Caco-2 (cell line): ENCODE data around the gene ALDH3A2. TPM values are rescaled to one million over a fixed set of nuclear protein-coding genes. Genes with fewer than 3 reads are reported as not detected.

Experiments
- BruUV-seq: library from RNA; stranded (reverse); fragments of 400-500 nt; replicated peaks from 2 replicates; lab custom pipeline; 2021; lab: Mats Ljungman, UMichigan
- CTCF ChIA-PET: fragments of 300-600 bp; sonication (Branson Sonifier 250); formaldehyde crosslinking; loops from one replicate; lab custom pipeline; 2022; ENCODE audit warnings: antibody characterized with exemption; lab: Charles Lee
- POLR2A ChIA-PET: fragments of 300-600 bp; sonication (Branson Sonifier 250); formaldehyde crosslinking; loops from one replicate; lab custom pipeline; 2022; ENCODE audit warnings: antibody characterized with exemption; lab: Charles Lee
- DNase-seq, 2 experiments: peaks; one replicate each; pipeline versions ENCODE4 v3.0.0 to v3.0.0-alpha.2; 2020 to 2022
- H3K27me3 ChIP-seq: replicated peaks from 2 replicates; pipeline ENCODE4 v1.6.0; 2011; ENCODE audit warnings: low read length; ENCODE audit not compliant: control insufficient read depth, insufficient read depth
- H3K36me3 ChIP-seq: 2 replicates; pipeline ENCODE4 v1.5.1; 2011; ENCODE audit warnings: low read length; ENCODE audit not compliant: control insufficient read depth, insufficient read depth
- H3K4me1 ChIP-seq: fragments of 250-450 bp; sonication (Bioruptor Pico); 2 replicates; pipeline ENCODE4 v1.5.1; 2020; ENCODE audit warnings: mild to moderate bottlenecking
- H3K4me3 ChIP-seq: 2 replicates; pipeline ENCODE4 v1.5.1; 2011; ENCODE audit warnings: low read depth, mild to moderate bottlenecking, control low read depth, low read length
- H3K9me3 ChIP-seq: fragments of 250-450 bp; sonication (Bioruptor Pico); 2 replicates; pipeline ENCODE4 v1.5.1; 2020; ENCODE audit warnings: mild to moderate bottlenecking, moderate library complexity
- H3K27ac Mint-ChIP-seq: one replicate; pipeline ENCODE4 v1.8.0; 2022; ENCODE audit warnings: mixed read lengths; ENCODE audit not compliant: unreplicated experiment
- H3K27me3 Mint-ChIP-seq: one replicate; pipeline ENCODE4 v1.8.0; 2022; ENCODE audit warnings: mixed read lengths; ENCODE audit not compliant: insufficient read depth, unreplicated experiment
- H3K36me3 Mint-ChIP-seq: one replicate; pipeline ENCODE4 v1.8.0; 2022; ENCODE audit warnings: mild to moderate bottlenecking, mixed read lengths; ENCODE audit not compliant: insufficient read depth, unreplicated experiment
- H3K4me1 Mint-ChIP-seq: one replicate; pipeline ENCODE4 v1.8.0; 2022; ENCODE audit warnings: low read depth, mixed read lengths; ENCODE audit not compliant: unreplicated experiment
- H3K4me3 Mint-ChIP-seq: one replicate; pipeline ENCODE4 v1.8.0; 2022; ENCODE audit warnings: mild to moderate bottlenecking, moderate library complexity, mixed read lengths; ENCODE audit not compliant: unreplicated experiment
- H3K9me3 Mint-ChIP-seq: one replicate; pipeline ENCODE4 v1.8.0; 2022; ENCODE audit warnings: mixed read lengths; ENCODE audit not compliant: unreplicated experiment
- CTCF ChIP-seq, 2 experiments: fragments of 200-600 bp in 1 of 2; IDR thresholded peaks; 1 replicate in 1 of 2; 2 replicates in 1 of 2; pipeline versions ENCODE4 v1.5.1 to v1.8.0; 2011 to 2022; ENCODE audit warnings: antibody characterized with exemption in 1 of 2, control low read depth in 1 of 2, inconsistent platforms in 1 of 2, low read depth in 1 of 2, low read length in 1 of 2, mild to moderate bottlenecking in 1 of 2, moderate library complexity in 1 of 2; ENCODE audit not compliant: insufficient read depth in 1 of 2, severe bottlenecking in 1 of 2, unreplicated experiment in 1 of 2
- intact Hi-C: fragments of 100-400 bp; cut with micrococcal nuclease; formaldehyde crosslinking; loops from one replicate; pipeline ENCODE4 v1.10.0; 2022; ENCODE audit not compliant: unreplicated experiment
- total RNA-seq: library from RNA; stranded (reverse); gene quantifications from 2 replicates; pipeline ENCODE4 v1.2.3, GENCODE V29; 2022

Gene ALDH3A2
- total RNA-seq, 1 experiment from 2014 or later, result 84.0 TPM

- Mint-ChIP-seq H3K27me3 (no peaks in the 10 kb centered on the region), H3K4me3 (no peak overlapping the region), H3K9me3 (no peaks in the 10 kb centered on the region), H3K36me3 (no peaks in the 10 kb centered on the region), H3K4me1 (peaks cover 11% of the 10 kb centered on the region), H3K27ac (no peak overlapping the region)
- Histone ChIP-seq H3K9me3 (no peaks in the 10 kb centered on the region), H3K4me3 (no peak overlapping the region), H3K4me1 (peaks cover 13% of the 10 kb centered on the region), H3K27me3 (no peaks in the 10 kb centered on the region), H3K36me3 (no peaks in the 10 kb centered on the region)
- ChIA-PET CTCF (no interaction called here), POLR2A (no interaction called here)
- intact Hi-C loops, result no loop called here
- DNase-seq, result peak in 1 of 2 experiments; percentile 44
- TF ChIP-seq CTCF (IDR thresholded peaks at IDR 0.05; ENCODE audit: insufficient read depth in 1 of 2, low read depth in 1 of 2, low read length in 1 of 2, severe bottlenecking in 1 of 2, unreplicated experiment in 1 of 2), result no peak
- BruUV-seq, result no TSS peak
These were observed 58.5 kb downstream of the ALDH3A2 start for GRCh38 chr17:19706791-19707727.

- H3K36me3 Mint-ChIP-seq, result no peaks in the 10 kb centered on the region
- intact Hi-C loops, result no loop called here
- no peaks in the 10 kb centered on the region for H3K36me3 ChIP-seq
These were observed 59.2 kb downstream of the ALDH3A2 start for GRCh38 chr17:19707728-19708221.

More at GRCh38 chr17:19707728-19708221, 59.2 kb downstream of the ALDH3A2 start:
- POLR2A ChIA-PET, result no interaction called here
- DNase-seq, result no peak
- Mint-ChIP-seq H3K27ac (no peak overlapping the region), H3K4me3 (no peak overlapping the region), H3K4me1 (peaks cover 7% of the 10 kb centered on the region), H3K9me3 (no peaks in the 10 kb centered on the region), H3K27me3 (no peaks in the 10 kb centered on the region)
- TF ChIP-seq CTCF (IDR thresholded peaks at IDR 0.05; ENCODE audit: insufficient read depth in 1 of 2, low read depth in 1 of 2, low read length in 1 of 2, severe bottlenecking in 1 of 2, unreplicated experiment in 1 of 2), result no peak
- Histone ChIP-seq H3K4me3 (no peak overlapping the region), H3K9me3 (no peaks in the 10 kb centered on the region), H3K4me1 (peaks cover 13% of the 10 kb centered on the region), H3K27me3 (no peaks in the 10 kb centered on the region)
- BruUV-seq, result no TSS peak
- CTCF ChIA-PET, result no interaction called here
